Loucy (cell line): Measurements from ENCODE around the gene PRKN.

Source experiments
- H2AFZ ChIP-seq: fragments of 200-600 bp; sonication (generic); 2 replicates; pipeline ENCODE4 v1.6.0; 2016; ENCODE audit warnings: antibody characterized with exemption, mild to moderate bottlenecking, low read length, moderate library complexity
- H3F3A ChIP-seq: fragments of 200-600 bp; 2 replicates; pipeline ENCODE4 v1.6.0; 2016; ENCODE audit warnings: antibody characterized with exemption, low read depth, mild to moderate bottlenecking
- H3K27me3 ChIP-seq: fragments of 200-600 bp; sonication (generic); 2 replicates; pipeline ENCODE4 v1.6.1; 2014; ENCODE audit warnings: low read length, mild to moderate bottlenecking; ENCODE audit not compliant: insufficient read depth, poor library complexity, severe bottlenecking
- H3K36me3 ChIP-seq: fragments of 200-600 bp; sonication (generic); 2 replicates; pipeline ENCODE4 v1.6.1; 2016; ENCODE audit warnings: low read length; ENCODE audit not compliant: insufficient read depth
- H3K4me1 ChIP-seq: fragments of 200-600 bp; sonication (generic); 2 replicates; pipeline ENCODE4 v1.5.1; 2014; ENCODE audit warnings: low read length, mild to moderate bottlenecking; ENCODE audit not compliant: insufficient read depth, poor library complexity, severe bottlenecking
- H3K4me2 ChIP-seq: fragments of 200-600 bp; sonication (generic); 2 replicates; pipeline ENCODE4 v1.6.0; 2014; ENCODE audit warnings: antibody characterized with exemption, low read length, low read depth, mild to moderate bottlenecking; ENCODE audit not compliant: poor library complexity, severe bottlenecking
- H3K4me3 ChIP-seq: fragments of 200-600 bp; sonication (generic); 2 replicates; pipeline ENCODE4 v1.5.1; 2014; ENCODE audit warnings: low read length, mild to moderate bottlenecking, mixed read lengths; ENCODE audit not compliant: poor library complexity, severe bottlenecking
- H3K79me2 ChIP-seq: fragments of 200-600 bp; sonication (generic); 2 replicates; pipeline ENCODE4 v1.6.1; 2014; ENCODE audit warnings: low read length; ENCODE audit not compliant: insufficient read depth
- H3K9ac ChIP-seq: fragments of 200-600 bp; sonication (generic); 2 replicates; pipeline ENCODE4 v1.6.0; 2014; ENCODE audit warnings: mild to moderate bottlenecking, low read depth, low read length, moderate library complexity; ENCODE audit not compliant: poor library complexity, severe bottlenecking
- H3K9me2 ChIP-seq: fragments of 200-600 bp; sonication (generic); replicated peaks from 2 replicates; pipeline ENCODE4 v1.6.1; 2016; ENCODE audit warnings: low read depth, low read length, mixed read lengths
- H3K9me3 ChIP-seq: fragments of 200-600 bp; sonication (generic); 2 replicates; pipeline ENCODE4 v1.6.1; 2014; ENCODE audit warnings: mild to moderate bottlenecking, antibody characterized with exemption, low read length, low read depth; ENCODE audit not compliant: insufficient read depth
- H4K20me1 ChIP-seq: fragments of 200-600 bp; sonication (generic); 2 replicates; pipeline ENCODE4 v1.6.0; 2014; ENCODE audit warnings: antibody characterized with exemption, low read length, mild to moderate bottlenecking; ENCODE audit not compliant: insufficient read depth, poor library complexity, severe bottlenecking
- EZH2phosphoT487 ChIP-seq: fragments of 200-600 bp; IDR thresholded peaks from 2 replicates; pipeline ENCODE4 v1.6.1; 2018; ENCODE audit warnings: antibody characterized with exemption, mild to moderate bottlenecking, moderate library complexity, borderline replicate concordance
- TF ChIP-seq, protein P1 (sequence below): fragments of 200-600 bp; sonication (generic); conservative IDR thresholded peaks from 2 replicates; pipeline ENCODE4 v1.5.1; 2014; ENCODE audit warnings: mild to moderate bottlenecking, antibody characterized with exemption, low read length

PRKN gene

DNA sequence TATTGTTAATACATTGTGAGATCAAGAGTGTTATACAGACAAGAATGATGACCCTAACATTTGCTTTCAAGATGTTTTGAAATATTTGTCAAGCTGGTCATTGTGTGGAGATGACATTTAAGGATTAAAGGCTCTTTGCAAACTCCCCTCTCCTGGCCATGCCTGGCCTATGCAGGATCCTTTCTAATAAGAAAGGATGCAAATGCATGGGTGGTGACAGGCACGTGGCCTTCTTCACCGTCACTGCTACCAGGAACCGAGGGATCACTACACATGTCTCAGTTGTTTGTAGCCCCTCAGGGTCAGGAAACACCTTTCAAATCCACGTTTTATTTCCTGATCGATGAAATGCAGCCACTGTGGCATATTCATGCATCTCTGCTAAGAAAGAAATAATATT, 419.7 kb downstream of the PRKN start:
- Histone ChIP-seq H2AFZ (no peak overlapping the region), H3K36me3 (no peaks in the 10 kb centered on the region), H3K79me2 (no peaks in the 10 kb centered on the region), H3K9me3 (no peaks in the 10 kb centered on the region), H3K4me1 (no peaks in the 10 kb centered on the region), H3F3A (no peaks in the 10 kb centered on the region), H3K4me2 (no peak overlapping the region), H3K9ac (no peak overlapping the region), H3K9me2 (no peaks in the 10 kb centered on the region), H3K4me3 (no peak overlapping the region), H4K20me1 (no peaks in the 10 kb centered on the region), H3K27me3 (no peaks in the 10 kb centered on the region)
- TF ChIP-seq EZH2phosphoT487 = no peak
- TF ChIP-seq, protein P1, sequence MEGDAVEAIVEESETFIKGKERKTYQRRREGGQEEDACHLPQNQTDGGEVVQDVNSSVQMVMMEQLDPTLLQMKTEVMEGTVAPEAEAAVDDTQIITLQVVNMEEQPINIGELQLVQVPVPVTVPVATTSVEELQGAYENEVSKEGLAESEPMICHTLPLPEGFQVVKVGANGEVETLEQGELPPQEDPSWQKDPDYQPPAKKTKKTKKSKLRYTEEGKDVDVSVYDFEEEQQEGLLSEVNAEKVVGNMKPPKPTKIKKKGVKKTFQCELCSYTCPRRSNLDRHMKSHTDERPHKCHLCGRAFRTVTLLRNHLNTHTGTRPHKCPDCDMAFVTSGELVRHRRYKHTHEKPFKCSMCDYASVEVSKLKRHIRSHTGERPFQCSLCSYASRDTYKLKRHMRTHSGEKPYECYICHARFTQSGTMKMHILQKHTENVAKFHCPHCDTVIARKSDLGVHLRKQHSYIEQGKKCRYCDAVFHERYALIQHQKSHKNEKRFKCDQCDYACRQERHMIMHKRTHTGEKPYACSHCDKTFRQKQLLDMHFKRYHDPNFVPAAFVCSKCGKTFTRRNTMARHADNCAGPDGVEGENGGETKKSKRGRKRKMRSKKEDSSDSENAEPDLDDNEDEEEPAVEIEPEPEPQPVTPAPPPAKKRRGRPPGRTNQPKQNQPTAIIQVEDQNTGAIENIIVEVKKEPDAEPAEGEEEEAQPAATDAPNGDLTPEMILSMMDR = no peak

DNA sequence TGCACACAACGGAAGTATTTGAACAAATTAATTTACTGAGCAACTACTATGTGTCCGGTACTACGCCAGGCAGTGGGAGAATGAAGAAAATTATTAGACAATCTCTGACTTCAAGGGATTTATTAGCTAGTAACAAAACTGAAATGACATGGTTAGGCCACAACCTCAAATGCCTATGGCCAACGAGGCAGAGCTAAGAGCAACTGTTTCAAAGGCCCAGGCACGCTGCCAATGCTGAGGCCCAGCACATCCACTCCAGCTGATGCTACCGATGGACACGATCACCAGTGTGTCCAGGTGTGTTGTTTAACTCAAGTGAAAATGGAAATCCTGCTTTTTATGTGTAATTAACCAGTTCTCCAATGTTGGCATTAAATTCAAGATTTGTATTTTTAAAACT, 420.9 kb downstream of the PRKN start:
- Histone ChIP-seq H3K9me3 (no peaks in the 10 kb centered on the region), H3K4me2 (no peak overlapping the region), H3F3A (no peaks in the 10 kb centered on the region), H3K9me2 (no peaks in the 10 kb centered on the region), H3K9ac (no peak overlapping the region), H3K4me3 (no peak overlapping the region), H3K27me3 (no peaks in the 10 kb centered on the region), H3K4me1 (no peaks in the 10 kb centered on the region), H3K36me3 (no peaks in the 10 kb centered on the region), H2AFZ (no peak overlapping the region), H4K20me1 (no peaks in the 10 kb centered on the region), H3K79me2 (no peaks in the 10 kb centered on the region)
- TF ChIP-seq, protein P1 = no peak
- TF ChIP-seq EZH2phosphoT487 = no peak

DNA sequence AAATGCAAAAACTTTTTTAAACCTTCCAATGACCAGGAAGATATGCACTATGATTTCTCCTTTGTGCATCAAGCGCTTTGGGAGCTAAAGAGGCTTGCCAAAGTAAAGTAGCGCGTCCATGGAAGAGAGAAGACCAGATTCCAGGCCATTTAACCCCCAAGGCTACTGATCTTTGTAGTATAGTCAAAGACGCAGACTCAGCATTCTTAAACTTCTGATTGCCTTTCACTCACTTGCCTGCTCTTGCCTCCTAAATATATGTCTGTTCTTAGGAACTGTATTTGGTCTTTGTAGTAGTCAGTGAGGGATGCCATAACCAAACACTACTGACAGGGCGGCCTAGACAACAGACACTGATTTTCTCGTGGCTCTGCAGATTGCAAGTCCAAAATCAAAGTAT, 426.4 kb downstream of the PRKN start:
- H3F3A ChIP-seq = no peaks in the 10 kb centered on the region
- no peaks in the 10 kb centered on the region for H3K27me3 ChIP-seq
- TF ChIP-seq EZH2phosphoT487 = no peak
- no peak overlapping the region for H3K9ac ChIP-seq
- no peaks in the 10 kb centered on the region for H3K4me1 ChIP-seq
- H3K9me3 ChIP-seq = no peaks in the 10 kb centered on the region
- H2AFZ ChIP-seq = no peak overlapping the region
- no peak overlapping the region for H3K4me3 ChIP-seq
- H3K79me2 ChIP-seq = no peaks in the 10 kb centered on the region
- H3K4me2 ChIP-seq = no peak overlapping the region
- no peaks in the 10 kb centered on the region for H3K36me3 ChIP-seq
- no peaks in the 10 kb centered on the region for H4K20me1 ChIP-seq
- no peaks in the 10 kb centered on the region for H3K9me2 ChIP-seq

DNA sequence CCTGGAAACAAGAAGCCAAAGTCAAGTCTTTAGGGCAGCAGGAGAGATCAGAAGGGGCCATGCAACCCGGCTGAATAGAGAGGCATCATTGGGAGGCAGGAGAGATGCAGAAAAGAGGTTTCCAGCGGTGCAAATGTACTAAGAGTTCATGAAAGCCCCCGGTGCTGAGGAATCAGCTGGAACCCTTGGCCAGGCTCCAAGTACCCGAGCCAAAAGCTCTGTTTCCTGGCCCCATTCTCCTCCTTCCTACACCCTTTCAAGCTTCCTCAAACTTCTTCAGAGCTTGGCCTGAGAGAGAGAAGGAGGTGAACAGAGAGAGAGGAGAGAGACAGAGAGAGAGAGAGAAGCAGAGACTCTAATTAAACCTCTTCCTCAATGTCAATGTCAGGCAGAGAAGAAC, 433.5 kb downstream of the PRKN start:
- Histone ChIP-seq H3K9me3 (no peaks in the 10 kb centered on the region), H3K4me3 (no peak overlapping the region), H3F3A (no peaks in the 10 kb centered on the region), H3K79me2 (no peaks in the 10 kb centered on the region), H4K20me1 (no peaks in the 10 kb centered on the region), H3K9me2 (no peaks in the 10 kb centered on the region), H2AFZ (no peak overlapping the region), H3K36me3 (no peaks in the 10 kb centered on the region), H3K4me2 (no peak overlapping the region), H3K27me3 (no peaks in the 10 kb centered on the region), H3K4me1 (no peaks in the 10 kb centered on the region), H3K9ac (no peak overlapping the region)
- no peak for TF ChIP-seq EZH2phosphoT487
- TF ChIP-seq, protein P1 = no peak
